Measurements from ENCODE around the gene EFCAB11.

- TF ChIP-seq EP300 (IDR thresholded peaks at IDR 0.05; ENCODE audit: low read length) (no peak), SMAD1 (IDR thresholded peaks at IDR 0.05; ENCODE audit: low read depth, low read length, partially characterized antibody) (no peak), FOXP4 (CRISPR knock-in tag; IDR thresholded peaks at IDR 0.05; ENCODE audit: borderline replicate concordance) (no peak), CEBPB (tag; IDR thresholded peaks at IDR 0.05) (no peak), CTCF (IDR thresholded peaks at IDR 0.05 in 2 of 3, conservative IDR thresholded peaks at IDR 0.05 in 1 of 3; ENCODE audit: insufficient read depth in 2 of 3, low read depth in 1 of 3, low read length in 3 of 3) (no peak), ATF4 (CRISPR knock-in tag; IDR thresholded peaks at IDR 0.05) (no peak)
Measured at GRCh38 chr14:89996963-89997362, 42.4 kb upstream of the EFCAB11 start.
